ELR (cell line): Measurements from ENCODE around the gene MPND.

Source experiments
- DNase-seq: peaks from one replicate; pipeline ENCODE4 v3.0.0-alpha.2; 2015; ENCODE audit warnings: low read depth

MPND gene

DNA sequence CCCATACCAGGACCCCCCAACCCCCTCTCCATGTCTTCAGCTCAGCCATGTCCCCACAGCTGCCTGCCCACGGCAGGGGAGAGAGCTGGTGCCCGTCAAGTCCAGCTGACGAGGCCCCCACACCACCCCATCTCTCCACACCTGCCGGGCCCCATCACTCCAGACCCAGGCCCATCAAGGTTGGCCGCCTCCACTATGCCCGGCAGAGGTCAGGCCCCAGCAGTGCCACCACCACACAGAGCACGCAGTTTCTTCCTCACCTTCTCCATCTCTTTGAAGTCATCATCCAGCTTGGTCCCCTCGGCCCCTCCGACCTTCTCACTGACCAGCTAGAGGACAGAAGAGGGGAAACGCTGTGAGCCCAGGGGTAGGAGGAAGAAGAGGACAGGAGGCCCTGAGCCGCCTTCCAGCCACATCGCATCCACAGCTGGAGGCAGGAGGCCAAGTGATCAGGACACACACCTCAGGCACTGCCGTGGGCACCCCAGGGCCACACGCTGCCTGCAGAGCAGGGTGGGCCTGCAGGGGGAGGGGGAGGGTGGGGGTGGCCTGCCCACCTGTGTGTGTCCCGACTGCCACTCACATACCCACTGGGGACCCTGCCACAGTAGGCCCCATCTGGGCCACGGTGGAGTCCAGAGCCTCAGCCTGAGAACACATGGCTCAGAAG, 23.4 kb downstream of the MPND start:
- DNase-seq, result no peak

- no peak for DNase-seq
These were observed 24.0 kb downstream of the MPND start for GRCh38 chr19:4367336-4367723.

DNA sequence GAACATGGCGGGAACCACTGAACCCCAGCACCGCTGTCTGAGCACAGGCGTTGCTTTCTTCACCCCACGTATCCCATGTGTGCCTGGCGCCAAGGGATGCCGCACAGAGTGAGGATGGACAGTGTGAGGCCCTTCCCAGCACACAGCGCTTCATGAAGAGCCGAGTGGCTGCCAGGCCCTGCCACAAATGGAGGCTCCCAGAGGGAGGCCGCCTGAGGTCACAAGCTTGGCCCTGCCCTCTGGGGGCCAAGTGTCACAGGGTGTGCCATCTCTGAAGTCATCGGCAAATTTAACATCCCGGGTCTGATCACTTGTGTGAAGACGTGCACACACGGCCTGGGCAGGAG, 24.4 kb downstream of the MPND start:
- no peak for DNase-seq

GRCh38 chr19:4368128-4368820, 24.9 kb downstream of the MPND start:
- no peak for DNase-seq

- DNase-seq, result no peak
These were observed 25.9 kb downstream of the MPND start for GRCh38 chr19:4369109-4369887.

- no peak for DNase-seq
These were observed 26.5 kb downstream of the MPND start for GRCh38 chr19:4369888-4370260.

DNA sequence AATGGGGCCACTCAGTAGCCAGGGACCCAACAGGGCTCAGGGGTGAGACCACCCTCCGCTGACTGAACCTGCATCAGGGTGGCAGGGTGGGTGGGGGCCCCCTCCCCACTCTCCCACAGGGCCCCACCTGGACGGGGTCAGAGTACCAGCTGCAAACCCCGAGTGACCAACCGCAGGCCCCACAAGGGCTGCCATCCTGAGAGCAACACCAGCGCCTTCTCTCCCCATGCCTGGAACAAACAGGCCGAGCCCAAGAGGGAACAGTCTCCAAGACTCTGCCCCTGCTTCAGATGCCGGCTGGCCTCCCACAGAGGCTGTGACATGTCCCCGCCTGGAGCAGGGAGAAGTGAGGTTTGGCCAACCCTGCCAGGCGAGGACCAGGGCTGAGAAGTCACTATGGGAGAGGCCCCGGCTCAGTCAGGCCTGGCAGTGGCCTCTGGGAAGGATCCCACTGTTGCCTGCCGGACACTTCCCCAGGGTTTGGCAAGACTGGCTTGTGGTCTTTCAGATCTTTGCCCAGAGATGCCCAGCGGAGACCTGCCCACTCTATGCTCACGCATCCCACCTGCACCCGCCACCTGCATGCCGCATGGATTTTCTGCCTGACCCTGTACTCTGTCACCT, 27.2 kb downstream of the MPND start:
- no peak for DNase-seq

DNA sequence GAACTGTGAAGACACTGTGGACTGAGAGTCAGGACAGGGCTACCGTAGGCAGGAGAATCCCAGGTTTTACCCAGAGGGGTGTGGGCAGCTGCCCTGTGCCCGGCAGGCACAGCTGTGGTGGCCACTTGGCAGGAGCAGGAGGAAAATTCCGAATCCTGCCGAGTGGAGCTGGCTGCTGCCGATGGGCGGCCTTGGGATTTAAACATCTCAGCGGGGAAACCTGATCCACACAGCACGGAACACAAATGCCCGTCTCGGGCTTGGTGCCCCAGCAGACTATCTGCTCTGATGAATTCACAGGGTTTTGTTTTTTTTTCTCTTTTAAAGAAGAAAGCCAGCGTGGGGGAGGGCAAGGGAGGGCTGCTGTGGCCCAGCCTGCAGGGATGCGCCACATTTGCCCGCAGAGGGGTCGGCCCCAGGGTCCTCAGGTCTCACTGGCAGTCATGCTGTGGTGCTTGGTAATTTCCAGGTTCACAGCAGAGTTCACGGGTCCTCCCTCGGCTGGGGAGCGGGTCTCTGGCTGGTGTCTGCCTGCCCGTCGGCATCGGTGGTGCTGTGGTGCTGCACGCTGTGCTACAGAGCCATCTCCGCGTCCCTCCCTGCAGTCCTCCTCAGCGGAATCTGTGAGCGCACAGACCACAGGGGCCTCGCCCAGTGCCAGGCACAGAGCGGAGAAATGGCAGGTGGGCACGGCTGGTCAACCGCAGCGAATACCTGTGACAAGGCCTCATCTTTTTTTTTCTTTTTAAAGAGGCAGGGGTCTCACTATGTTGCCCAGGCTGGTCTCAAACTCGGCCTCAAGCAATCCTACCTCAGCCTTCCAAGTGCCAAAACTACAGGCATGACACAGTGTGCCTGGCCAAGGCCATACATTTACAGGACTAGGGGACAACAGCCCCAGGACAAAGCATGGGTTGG, 28.1 kb downstream of the MPND start:
- no peak for DNase-seq

GRCh38 chr19:4372165-4373012, 29.0 kb downstream of the MPND start:
- DNase-seq, result no peak

DNA sequence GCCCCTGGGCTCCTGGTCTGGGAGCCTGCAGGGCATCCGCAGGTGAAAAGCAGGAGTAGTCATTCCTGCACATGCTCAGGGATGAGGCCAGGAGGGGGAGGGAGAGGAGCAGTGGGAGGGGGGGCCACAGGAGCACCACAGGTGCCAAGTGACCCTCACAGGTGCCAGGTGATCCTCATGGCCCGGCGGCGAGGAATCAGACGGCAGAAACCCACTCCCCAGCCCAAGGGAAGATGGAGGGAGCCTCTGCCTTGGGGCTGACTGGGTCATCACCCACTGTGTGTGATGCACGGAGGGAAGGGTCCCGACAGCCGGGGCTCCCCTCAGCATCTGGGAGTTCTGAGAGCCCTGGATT, 29.6 kb downstream of the MPND start:
- DNase-seq, result no peak

- no peak for DNase-seq
These were observed 30.5 kb downstream of the MPND start for GRCh38 chr19:4373601-4374497.

DNA sequence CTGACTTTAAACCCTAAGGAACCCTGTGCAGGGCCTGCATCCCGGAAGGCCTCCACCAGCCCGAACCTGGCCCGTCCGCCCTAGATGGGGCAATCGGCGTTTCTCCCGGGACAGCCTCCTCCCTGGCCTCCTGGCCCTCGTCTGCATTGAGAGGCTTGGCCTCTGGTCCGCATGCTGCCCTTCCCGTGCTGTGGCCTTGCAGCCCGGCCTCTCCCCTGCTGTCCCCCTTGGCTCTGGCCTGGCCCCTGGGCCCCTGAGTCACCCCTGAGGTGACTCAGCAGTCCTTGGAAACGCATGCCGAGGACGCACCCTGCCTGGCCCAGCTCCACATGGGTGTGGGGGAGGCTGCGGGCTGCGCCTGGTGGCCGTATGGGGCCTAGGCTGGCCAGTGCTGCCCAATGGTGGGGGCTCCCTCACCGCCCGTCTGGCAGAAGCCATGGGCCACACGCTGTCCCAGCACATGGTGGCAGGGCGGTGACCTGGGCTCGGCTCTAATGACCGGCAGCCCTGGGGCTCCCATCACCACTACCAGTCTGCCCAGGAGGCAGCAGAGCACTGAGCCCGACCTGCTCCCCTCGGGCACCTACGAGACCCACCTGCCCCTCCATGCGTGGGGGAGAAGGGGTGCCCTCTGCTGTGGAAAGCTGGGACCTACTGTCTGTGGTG, 31.3 kb downstream of the MPND start:
- peak; percentile 96 for DNase-seq

DNA sequence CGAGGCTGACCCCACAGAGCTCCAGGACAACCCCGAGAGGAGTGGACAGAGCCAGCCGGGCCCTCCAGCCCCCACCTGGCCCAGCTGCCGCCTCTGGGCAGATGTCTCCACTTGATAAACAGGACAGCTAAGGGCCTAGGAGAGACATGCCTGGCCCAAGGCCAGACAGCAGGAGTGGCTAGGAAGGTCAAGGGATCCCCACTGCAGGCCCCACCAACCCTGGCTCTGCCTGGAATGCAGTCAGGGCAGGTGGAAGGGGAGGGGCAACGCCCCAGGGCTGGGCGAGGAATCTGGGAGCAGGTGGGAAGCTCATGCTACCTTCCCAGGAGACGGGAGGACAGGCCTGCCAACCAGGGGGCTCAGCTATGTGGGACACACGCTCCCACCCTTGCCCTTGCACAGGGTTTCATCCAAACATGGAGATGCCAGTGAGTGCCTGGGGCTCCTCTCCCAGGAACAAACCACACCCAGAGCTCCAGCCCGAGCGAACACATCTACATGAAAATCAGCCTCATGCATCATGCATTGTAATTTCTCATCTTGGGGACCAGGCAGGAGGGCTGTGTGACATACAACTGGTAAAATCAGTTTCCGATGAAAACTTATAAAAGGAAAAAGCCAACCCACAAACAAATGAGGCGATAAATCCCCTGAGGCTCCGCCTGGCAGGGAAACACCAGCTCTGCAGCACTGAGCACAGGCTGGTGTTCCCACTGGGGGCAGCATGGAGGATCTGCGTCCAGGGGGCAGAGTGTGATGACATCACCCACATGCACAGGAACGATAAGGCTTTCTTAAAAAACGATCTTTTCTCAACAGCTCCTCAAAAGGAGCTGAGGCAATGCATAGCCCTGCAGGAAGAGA, 32.0 kb downstream of the MPND start:
- DNase-seq, result peak; percentile 86

DNA sequence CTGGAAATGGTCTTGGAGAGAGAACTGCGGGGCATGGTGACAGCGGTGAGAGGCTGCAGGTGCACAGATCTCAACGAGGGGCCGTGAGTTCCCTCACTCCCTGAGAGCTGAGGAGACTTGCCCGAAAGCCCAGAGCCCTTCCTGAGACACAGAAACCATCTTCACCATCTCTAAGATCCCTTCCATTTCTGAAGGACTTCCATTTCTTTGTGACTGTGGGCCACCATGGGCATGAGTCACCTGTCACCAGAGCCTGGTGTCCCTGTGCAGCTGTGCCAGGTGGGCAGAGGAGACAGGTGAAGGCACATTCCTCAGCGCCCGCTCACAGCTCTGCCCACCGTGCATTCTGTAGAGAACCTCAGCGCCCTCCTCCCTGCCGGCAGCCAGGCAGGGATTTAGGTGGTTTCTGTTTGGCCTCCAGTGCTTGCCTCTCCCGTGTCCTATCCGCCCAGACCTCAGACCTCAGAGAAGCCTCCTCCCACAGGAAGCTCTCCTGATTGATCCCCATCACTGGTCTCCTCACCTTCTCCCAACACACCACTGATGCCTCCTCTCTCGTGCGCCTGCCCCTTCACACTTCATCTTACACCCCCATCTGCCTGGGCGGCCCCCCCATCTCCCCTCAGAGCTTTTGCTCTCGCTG, 32.8 kb downstream of the MPND start:
- DNase-seq, result no peak

- DNase-seq, result no peak
These were observed 33.3 kb downstream of the MPND start for GRCh38 chr19:4376671-4376990.

DNA sequence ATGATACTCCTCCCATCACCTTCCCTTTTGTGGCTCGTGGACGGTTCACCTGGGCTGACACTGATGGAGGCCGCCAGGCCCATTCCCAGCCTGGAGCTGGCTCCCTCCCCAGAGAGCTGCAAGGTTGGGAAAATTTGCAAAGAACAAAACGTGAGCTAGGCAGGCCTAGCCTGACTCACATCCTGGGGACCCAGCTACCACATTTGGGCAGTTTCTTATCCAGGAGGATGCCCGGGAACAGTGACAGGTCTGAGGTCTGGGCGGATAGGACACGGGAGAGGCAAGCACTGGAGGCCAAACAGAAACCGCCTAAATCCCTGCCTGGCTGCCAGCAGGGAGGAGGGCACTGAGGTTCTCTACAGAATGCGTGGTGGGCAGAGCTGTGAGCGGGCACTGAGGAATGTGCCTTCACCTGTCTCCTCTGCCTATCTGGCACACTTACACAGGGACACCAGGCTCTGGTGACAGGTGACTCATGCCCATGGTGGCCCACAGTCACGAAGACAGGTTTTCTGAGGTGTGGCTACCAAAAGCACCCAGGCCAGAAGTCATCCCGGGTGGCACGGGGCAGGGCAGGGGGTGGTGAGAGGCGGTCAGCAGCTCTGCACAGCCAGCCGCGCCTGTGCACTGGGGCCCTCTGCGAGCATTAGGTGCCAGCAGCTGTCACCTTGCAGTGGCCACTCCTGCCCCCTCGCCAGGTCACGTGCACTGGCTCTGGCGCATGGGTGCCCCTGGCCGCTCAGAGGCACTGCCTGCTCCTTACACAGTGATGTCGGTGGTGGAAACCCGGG, 33.8 kb downstream of the MPND start:
- peak; percentile 66 for DNase-seq

DNA sequence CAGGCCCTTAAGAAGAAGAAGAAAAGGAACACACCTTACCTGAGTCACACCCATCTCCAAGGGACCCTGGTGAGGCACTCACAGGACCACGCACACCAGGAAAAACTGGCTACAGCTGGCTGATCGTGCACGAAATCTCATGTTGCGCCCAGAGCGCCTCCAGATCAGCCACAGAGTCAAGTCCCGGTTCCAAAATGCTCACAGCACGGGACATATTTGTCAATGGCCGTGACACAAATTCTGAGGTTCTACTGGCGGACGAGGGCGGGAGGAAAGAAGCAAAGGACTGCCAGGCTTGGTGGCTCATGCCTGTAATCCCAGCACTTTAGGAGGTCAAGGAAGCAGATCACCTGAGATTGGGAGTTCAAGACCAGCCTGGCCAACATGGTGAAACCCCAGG, 35.5 kb downstream of the MPND start:
- no peak for DNase-seq
